OCI-M2 (cell line): Measurements from ENCODE around the gene SDK1.
"Not testable (repeated sequence)": the region's sequence is repeated elsewhere in the genome, so short reads cannot be mapped to it uniquely, and the experiment has no call there.

Source experiments
- DNase-seq: peaks from one replicate; lab custom pipeline; 2025; ENCODE audit not compliant: unreplicated experiment; lab: John Stamatoyannopoulos, UW

SDK1 gene

DNA sequence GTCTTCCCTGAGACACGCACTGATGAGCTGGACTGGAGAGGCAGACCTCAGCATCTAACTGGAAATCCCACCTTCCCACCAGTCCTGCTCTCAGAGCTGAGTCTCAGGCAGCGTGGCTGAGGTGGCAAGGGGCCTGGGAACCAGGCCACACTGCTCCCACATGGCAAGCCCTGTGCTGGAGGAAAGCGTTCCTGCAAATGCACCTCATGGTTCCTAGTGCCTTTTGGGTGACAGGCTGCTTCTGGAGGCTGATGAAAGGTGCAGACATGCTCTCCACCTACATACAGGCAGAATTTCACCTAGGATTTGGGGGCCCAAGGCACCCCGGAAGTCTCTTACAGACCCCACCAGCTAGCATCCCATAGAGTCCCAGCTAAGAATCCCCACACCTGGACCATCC, 948.2 kb downstream of the SDK1 start:
- no peak for DNase-seq

DNA sequence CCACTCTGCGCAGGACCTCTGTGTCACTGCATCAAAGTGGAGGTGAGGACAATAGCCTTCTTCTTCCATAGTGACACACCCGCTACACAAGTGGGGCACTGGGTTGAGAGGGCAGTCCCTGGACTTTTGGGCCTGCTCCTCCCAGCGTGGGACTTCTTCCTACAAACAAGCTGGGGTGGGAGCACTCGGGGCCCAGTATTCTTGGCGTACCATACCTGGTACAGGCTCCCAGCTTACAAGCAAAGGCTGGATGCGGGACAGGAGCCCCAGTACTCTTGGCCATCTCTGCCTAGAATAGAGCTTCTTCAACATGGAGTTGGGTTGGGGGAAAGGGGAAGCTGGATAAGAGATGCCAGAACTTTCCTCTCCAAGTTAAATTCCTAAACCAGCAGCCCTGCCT, 954.3 kb downstream of the SDK1 start:
- DNase-seq, result no peak

DNA sequence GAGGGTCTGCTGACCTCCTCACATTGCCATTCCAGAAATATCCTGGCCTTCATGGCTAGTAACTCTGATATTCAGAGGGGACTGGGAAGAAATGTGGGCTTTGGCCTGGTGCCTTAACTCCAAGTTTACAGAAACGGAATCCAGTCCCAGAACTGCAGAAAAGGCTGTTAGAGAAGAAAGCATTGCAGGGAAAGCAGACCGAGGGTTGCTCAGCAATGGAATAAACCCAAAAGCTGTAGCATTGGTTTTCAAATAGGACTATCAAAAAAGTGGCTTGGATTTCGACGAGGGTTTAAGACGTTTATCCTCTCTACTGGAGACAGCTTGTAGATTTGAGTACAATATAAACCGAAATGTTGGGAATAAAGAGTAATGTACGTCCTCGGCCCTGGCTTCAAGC, 955.2 kb downstream of the SDK1 start:
- no peak for DNase-seq

DNA sequence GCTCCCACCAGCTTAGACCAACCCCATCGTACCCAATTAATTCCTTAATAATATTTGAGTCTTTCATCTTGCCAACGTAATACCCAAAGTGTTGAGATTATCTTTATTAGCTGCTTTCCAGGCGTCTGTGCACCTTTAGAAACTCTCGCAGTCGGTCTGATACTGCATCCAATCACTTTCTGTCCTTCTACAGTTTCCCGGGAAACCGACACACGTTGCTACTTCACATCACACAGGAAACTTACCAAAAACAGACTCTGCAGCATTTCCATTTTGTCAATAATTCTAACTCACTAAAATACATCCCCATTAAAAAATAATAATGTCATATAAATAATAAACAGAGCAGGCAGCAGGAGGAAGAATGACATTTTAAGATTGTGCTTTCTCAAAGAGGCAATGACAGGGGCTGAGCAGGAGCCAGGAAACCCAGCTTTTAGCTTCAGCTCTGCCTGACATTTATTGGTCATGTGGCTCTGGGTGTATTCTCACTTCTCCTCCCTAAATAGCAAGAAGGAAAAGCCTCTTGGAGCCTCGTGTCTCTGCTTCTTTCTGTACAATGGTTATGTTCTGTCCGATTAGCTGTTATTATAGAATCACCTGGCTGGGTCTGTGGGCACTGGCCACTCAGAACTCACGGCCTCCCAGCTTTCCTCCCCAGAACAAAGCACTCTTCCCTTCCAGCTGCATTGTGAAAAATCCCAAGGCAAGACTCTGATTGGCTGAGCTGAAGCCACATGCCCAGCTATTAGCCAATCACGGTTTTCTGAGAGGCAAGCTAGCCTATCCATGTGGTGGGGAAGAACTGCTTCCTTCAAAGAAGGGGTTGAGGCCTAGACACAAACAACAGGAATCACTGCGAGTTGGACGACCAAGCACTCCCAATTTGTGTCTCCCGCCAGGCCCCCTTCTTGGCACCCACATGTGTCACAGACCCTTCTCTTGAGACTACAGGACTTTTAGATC, 956.4 kb downstream of the SDK1 start:
- no peak for DNase-seq

DNA sequence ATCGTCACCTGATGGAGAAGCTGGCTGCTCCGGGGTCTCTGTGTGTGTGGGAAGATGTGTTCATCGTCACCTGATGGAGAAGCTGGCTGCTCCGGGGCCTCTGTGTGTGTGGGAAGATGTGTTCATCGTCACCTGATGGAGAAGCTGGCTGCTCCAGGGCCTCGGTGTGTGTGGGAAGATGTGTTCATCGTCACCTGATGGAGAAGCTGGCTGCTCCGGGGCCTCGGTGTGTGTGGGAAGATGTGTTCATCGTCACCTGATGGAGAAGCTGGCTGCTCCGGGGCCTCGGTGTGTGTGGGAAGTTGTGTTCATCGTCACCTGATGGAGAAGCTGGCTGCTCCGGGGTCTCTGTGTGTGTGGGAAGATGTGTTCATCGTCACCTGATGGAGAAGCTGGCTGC, 959.1 kb downstream of the SDK1 start:
- not testable (repeated sequence) for DNase-seq

DNA sequence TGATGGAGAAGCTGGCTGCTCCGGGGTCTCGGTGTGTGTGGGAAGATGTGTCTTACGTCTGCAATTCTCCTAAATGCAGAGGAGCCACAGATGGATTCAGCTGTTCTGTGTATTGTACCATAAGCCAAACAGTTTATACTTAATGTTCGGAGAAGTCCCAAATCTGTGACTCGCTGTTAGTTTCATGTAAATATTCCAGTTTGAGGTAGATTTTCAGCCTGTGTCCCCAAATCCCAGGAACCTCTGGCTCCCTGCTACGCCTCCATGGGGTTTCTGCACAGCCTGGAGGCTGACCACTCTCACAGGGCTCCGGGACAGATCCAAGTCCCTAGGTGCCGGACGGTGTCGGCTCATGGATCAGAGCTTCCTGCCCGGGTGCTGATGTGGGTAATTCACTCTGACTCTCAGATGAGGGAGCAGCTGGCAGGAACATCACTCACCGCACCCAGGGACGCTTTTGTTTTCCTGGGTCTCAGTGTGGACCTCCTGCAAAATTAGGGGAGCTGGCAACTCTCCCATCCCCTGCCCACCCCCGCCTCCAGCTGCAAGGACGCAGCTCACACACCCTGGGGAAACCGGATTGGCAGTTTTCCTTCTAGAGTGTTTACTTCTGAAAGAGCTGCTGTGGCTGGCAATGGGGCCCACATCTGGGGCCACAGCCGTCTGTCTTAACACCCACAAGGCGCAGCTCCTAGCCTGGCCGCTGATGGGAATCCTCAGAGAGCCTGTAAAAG, 960.0 kb downstream of the SDK1 start:
- DNase-seq, result no peak

DNA sequence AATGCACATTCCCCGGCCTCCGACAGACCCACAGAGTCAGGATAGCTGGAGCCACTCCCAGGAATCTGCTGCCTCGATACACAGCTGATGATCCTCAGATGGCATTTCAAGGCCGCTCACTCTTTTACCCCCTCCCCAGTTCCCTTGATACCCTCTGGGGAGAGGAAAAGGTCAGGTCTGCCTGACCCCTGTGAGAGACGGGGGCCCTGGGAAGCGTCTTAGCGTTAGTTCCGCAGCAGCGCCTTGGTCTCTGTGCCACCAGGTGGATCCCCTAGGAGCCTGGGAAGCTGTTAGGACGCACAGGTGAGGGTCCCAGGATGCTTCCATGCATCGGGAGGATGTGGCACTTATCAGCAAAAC, 960.5 kb downstream of the SDK1 start:
- no peak for DNase-seq

DNA sequence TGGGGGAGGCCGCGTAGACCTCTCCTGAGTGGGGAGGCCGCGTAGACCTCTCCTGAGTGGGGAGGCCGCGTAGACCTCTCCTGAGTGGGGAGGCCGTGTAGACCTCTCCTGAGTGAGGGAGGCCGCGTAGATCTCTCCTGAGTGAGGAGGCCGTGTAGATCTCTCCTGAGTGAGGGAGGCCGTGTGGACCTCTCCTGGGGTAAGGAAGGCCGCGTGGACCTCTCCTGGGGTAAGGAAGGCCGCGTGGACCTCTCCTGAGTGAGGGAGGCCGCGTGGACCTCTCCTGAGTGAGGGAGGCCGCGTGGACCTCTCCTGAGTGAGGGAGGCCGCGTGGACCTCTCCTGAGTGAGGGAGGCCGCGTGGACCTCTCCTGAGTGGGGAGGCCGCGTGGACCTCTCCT, 963.2 kb downstream of the SDK1 start:
- DNase-seq, result not testable (repeated sequence)

DNA sequence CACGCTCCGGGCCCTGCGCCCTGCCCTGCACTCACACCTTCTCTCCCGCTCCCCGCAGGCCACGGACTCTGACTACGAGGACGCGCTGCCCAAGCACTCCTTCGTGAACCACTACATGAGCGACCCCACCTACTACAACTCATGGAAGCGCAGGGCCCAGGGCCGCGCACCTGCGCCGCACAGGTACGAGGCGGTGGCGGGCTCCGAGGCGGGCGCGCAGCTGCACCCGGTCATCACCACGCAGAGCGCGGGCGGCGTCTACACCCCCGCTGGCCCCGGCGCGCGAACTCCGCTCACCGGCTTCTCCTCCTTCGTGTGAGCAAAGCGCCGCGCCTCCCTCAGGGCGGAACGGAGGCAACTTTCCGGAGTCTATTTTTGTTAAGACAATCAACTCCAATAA, 964.0 kb downstream of the SDK1 start:
- DNase-seq, result no peak

DNA sequence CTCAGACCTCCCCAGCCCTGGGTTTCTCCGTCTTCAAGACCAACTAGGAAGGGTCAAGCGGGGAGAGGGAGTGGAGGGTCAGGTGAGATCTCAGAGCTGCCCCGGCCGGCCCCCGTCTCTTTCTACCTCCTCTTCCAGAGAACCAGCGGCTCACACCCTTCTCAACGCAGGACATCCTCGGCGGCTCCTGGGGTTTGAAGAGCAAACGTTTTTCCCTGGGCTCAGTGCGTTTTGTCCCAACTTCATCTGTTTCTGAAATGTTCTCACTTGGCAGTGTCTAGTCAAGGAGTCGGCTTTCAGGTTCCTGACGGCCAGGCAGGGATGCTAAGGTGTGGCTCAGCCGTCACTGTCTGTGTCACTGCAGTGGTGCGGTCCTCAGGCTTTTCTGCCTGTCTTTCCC, 964.6 kb downstream of the SDK1 start:
- no peak for DNase-seq

DNA sequence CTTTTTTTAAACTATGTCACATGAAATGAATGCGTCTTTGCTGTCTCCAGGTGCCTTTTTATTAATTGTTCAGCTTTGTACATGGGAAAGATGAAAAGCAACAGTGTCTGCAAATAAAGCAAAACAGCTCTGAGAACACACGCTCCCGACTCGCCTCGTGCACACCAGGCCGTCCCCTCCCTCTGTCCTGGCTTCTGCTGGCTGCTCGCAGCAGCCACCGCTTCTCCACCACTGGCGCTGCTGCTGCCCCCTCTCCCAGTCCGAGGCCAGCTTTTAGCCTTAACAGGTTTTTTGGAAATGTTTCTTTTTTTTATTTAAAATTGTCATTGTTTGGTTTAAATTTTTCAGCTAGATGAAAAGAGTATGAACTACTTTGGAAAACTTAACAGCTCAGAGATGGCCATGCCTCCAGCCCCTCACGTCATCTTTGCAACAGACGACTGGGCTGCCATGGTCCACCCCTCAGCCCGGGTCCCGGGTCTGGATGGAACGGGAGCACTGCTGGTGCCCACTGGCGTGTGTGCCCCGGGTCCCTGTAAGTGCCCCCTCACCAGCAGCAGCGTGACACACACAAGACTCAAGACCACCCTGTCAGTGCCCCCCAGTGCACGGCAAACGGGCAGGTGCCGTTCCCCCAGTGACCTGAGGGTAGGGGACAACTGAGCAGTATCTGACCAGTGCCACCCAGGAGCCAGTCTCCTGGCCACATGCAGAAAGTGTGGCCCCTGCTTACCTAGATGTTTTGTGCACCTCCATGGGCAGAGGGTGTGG, 965.4 kb downstream of the SDK1 start:
- no peak for DNase-seq

DNA sequence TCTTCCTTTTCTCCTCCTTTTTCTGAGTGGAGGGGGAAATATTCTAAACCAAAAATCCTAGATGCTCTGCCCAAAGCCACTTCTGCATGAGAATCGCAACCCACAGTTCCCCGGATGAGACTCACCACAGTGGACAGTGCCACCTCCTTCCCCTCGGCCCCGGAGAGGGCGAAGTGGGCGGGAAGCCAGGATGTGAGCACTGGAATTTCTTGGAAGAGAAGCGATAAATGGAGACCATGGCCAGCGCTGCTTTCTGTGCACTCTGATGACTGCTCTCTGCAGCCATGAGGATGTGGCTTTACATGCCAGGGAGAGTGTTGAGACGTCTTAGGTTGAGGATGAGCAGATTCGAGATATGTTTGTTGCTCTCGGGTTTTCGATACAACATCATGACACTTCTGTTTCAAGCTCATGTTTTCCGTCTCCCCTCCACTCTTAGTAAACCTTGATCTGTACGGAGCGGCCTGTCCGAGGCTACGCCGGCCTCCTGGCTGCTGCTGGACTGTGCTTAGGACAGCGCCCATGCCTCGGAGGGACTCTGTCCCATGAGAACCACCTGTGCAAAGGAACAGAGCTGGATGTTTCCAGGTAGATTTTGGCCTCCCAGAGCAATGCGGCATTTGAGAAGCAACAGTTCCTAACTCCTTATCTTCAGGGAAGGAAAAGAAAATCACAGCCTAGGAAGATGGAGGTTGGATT, 966.4 kb downstream of the SDK1 start:
- no peak for DNase-seq

DNA sequence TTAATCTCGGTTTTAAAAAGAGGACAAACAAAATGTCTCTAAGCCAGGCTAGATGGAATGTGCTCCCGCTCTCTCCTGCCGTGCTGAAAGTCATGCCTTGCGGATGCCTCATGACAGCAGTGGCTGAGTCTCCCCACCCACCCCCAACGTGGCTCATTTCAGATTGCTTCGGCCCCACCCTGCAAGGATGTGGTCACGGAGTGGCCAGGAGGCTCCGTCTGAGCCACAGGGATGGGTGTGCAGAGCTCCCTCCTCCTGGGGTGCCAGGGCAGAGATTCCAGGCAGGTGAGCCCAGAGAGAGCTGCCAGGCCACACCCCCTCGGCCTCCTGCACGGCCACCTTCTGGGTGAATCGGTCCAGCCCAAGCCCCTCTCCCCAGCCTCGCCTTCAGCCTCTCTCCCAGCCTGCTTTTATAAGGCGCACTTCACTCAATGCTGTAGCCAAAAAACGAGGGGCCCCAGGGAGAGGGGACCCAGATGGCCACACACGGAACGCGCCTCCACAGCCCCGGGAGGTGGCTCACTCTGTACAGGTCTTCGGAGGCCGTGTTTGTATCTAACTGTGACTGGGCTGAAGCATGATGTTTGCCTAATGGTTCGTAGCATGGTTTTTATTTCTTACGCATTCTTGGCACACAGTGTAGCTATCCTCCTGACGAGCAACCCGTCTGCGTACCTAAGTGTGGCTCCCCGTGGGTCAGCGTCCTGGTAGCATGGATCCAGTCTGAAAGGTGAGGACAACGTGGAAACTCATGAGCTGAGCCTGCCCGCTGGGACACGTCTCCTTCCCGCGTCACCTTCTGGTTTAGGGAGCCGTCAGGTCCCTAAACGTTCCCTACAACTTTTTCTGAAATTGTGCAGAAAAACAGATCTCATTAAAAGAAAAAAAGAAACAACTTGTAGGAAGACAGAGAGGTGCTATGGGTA, 967.3 kb downstream of the SDK1 start:
- DNase-seq, result no peak

DNA sequence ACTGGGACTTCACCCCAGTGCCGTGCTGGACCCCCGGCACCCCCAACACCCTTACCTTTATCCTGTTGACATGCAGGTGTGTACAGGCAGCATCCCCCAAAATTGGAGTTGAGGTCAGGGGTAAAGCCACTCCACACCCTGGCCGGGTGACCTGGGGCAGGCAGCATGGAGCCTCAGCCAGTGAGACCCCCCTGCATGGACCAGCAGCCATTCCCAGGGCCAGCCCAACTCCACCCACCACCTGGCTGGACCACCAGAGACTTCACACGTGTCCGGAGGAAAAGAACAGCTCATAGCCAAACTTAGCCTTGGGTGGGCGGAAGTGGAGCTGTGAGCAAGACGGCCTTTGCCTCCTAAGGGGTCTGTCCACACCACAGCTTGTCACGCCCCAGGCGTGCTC, 968.0 kb downstream of the SDK1 start:
- DNase-seq, result no peak

DNA sequence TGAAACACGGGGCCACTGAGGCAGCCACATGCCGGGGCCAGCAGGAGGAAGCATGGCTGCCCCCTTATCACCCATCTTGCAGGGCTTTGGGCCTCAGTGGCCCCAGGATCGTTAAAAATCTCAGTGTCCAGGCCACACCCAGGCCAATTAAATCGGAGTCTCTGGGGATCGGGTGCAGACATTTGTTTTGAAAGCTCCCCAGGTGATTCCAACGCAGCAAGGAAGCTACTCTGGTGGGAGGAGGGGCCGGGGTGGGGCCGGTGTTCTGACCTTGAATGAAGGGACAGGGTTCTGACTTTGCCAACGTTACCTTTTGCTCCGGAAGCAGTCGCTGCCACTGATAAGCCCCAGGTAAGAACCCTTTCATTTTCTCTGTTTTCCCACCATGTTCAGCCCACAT, 968.7 kb downstream of the SDK1 start:
- no peak for DNase-seq

DNA sequence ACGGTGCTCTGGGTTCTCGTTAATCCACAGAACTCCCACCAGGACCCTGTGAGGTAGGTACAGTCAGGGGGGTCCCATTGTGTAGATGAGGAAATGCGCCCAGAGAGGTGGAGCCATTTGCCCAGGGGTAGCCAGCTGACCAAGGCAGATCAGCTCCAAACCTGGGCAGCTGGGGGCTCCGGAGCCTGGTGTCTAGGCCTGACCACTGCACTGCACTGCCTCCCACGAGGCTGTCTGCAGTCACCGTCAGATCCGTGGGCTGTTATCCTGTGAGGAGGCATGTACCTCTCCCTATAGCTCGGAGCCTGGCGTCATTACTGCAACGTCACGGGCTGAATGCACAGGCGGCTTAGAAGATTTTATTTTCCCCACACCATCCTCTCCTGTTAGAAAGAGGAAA, 969.2 kb downstream of the SDK1 start:
- no peak for DNase-seq

DNA sequence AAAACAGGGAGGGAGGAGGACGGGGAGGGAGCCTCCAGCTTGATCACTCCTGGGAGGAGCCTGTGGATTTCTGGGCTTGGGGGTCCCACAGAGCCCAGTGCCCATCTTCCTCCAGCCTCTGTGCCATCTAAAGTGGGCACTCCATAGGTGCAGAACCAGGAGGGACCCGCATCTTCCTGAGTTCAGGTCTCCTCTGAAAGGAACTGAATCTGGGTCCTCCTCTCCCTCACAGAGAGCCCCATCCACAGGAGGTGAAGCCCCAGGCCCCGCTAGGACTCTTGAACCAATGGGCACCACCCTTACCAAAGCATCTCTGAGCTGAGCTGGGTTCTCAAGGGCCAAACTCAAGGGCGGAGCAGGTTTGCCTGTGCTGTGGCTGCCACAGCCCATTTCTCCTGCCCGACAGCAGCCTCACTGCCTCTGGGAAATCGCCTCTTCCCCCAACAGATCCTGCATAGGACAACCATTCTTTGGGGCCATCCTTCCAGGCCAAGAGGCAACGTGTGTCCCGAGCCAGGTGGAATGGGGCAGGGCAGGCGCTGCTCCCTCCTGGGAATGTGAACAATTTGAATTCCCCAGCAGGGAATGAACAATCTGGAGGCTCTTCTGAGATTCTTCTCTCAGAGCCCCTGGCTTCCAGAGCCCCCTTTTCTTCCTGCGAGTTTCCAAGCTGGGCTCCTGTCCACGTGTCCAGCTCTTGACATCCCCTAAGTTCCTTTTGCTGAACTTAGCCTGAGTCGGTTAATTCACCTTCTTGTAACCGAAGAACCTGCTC, 970.1 kb downstream of the SDK1 start:
- no peak for DNase-seq

DNA sequence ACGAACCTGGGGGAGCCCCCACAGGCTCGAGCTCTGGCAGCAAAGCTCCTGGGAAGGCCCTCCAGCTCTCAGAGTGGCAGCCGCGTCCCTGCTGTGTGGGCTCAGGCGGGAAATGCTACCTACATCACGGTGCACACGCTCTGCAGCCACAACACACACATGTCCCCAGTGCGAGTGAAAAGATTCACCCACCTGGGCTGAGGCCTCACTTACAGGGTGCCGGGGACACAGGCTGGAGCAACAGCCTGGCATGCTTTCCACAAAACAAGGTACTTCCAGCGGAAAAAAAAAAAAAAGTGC, 970.6 kb downstream of the SDK1 start:
- no peak for DNase-seq

DNA sequence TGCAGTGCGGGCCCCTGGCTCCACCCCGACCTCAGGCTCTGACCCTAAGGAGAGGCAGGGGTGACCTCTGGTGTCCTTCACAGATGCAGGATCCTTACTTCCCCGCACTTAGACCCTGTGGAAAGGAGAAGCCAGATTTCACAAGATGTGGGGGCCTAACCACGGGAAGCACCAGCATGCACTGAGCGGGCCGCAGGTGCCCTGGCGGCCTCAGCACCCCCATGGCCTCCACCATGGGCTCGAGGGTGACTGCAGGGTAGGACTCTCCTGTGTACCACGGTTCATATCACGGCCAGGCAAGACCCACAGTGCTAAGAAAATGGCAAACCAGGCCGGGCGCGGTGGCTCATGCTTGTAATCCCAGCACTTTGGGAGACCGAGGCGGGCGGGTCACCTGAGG, 971.1 kb downstream of the SDK1 start:
- DNase-seq, result no peak
